Panc1 (cell line): Measurements from ENCODE around the gene CYSTM1. TPM values are rescaled to one million over a fixed set of nuclear protein-coding genes. Genes with fewer than 3 reads are reported as not detected.

Experiments
- ATAC-seq: fragments of 200-7000 bp; cut with Tn5 transposase; 2 replicates; pipeline ENCODE4 v1.9.1; 2020; ENCODE audit warnings: mild to moderate bottlenecking, moderate library complexity
- BruUV-seq: library from RNA; stranded (reverse); fragments of 400-500 nt; replicated peaks from 2 replicates; lab custom pipeline; 2021; lab: Mats Ljungman, UMichigan
- CTCF ChIA-PET: fragments of 300-600 bp; sonication (Branson Sonifier 250); formaldehyde crosslinking; loops from one replicate; lab custom pipeline; 2022; ENCODE audit warnings: antibody characterized with exemption; lab: Charles Lee
- POLR2A ChIA-PET: fragments of 300-600 bp; sonication (Branson Sonifier 250); formaldehyde crosslinking; loops from one replicate; lab custom pipeline; 2022; ENCODE audit warnings: antibody characterized with exemption; lab: Charles Lee
- DNase-seq: peaks from one replicate; pipeline ENCODE4 v3.0.0-alpha.2; 2010; ENCODE audit warnings: low read depth, low spot score
- H3K27ac ChIP-seq: 2 replicates; pipeline ENCODE4 v1.5.1; 2011; ENCODE audit warnings: mild to moderate bottlenecking, low read length, inconsistent platforms
- H3K27me3 ChIP-seq: fragments of 200-500 bp; sonication (Bioruptor generic); 2 replicates; pipeline ENCODE4 v1.6.0; 2014; ENCODE audit warnings: low read length, inconsistent platforms; ENCODE audit not compliant: control insufficient read depth, insufficient read depth
- H3K36me3 ChIP-seq: fragments of 200-500 bp; sonication (Bioruptor generic); 2 replicates; pipeline ENCODE4 v1.5.1; 2014; ENCODE audit warnings: inconsistent platforms, mild to moderate bottlenecking, low read length, moderate library complexity; ENCODE audit not compliant: control insufficient read depth, insufficient read depth
- H3K4me1 ChIP-seq: 2 replicates; pipeline ENCODE4 v1.5.1; 2011; ENCODE audit warnings: inconsistent platforms, mild to moderate bottlenecking, low read length, moderate library complexity; ENCODE audit not compliant: control insufficient read depth, insufficient read depth
- H3K4me3 ChIP-seq, 2 experiments: 2 replicates each; pipeline ENCODE4 v1.5.1; 2011 to 2012; ENCODE audit warnings: low read depth in 2 of 2, low read length in 2 of 2, mild to moderate bottlenecking in 2 of 2, inconsistent platforms in 1 of 2, moderate library complexity in 1 of 2
- H3K9me3 ChIP-seq: fragments of 200-500 bp; sonication (Bioruptor generic); 2 replicates; pipeline ENCODE4 v1.5.1; 2014; ENCODE audit warnings: low read depth, mild to moderate bottlenecking, inconsistent platforms, low read length, moderate library complexity; ENCODE audit not compliant: control insufficient read depth, insufficient read depth
- CTCF ChIP-seq: fragments of 450-650 bp; IDR thresholded peaks from 2 replicates; pipeline ENCODE4 v1.5.1; 2017; ENCODE audit warnings: mild to moderate bottlenecking
- POLR2AphosphoS5 ChIP-seq: IDR thresholded peaks from 2 replicates; pipeline ENCODE4 v1.6.1; 2012; ENCODE audit warnings: mild to moderate bottlenecking, low read depth, low read length, moderate library complexity
- REST ChIP-seq, 2 experiments: IDR thresholded peaks; 2 replicates each; pipeline ENCODE4 v1.6.1; 2011 to 2012; ENCODE audit warnings: low read depth in 2 of 2, control low read depth in 1 of 2, low read length in 1 of 2, mild to moderate bottlenecking in 1 of 2, moderate library complexity in 1 of 2; ENCODE audit not compliant: insufficient read depth in 1 of 2
- SIN3A ChIP-seq: IDR thresholded peaks from 2 replicates; pipeline ENCODE4 v1.6.1; 2012; ENCODE audit warnings: low read depth, mild to moderate bottlenecking, low read length, moderate library complexity, borderline replicate concordance; ENCODE audit not compliant: insufficient read depth
- TCF7L2 ChIP-seq: IDR thresholded peaks from 2 replicates; pipeline ENCODE4 v1.6.1; 2011; ENCODE audit warnings: mild to moderate bottlenecking, low read depth, low read length, inconsistent platforms
- in situ Hi-C: cut with HindIII; loops from 2 replicates; pipeline ENCODE4 v1.10.0; 2016; ENCODE audit warnings: low sequenced_read_pairs, low pct_unique_long_range_greater_than_20kb
- intact Hi-C: fragments of 100-400 bp; cut with micrococcal nuclease; formaldehyde crosslinking; loops from one replicate; pipeline ENCODE4 v1.10.0; 2022; ENCODE audit not compliant: unreplicated experiment
- total RNA-seq: library from RNA; stranded (reverse); gene quantifications from one replicate; pipeline ENCODE4 v1.2.1, GENCODE V29; 2021; ENCODE audit not compliant: unreplicated experiment

CYSTM1 gene
- total RNA-seq, 1 experiment from 2014 or later, result 126 TPM

- no peak for DNase-seq
- Histone ChIP-seq H3K4me1 (no peaks in the 10 kb centered on the region), H3K27me3 (no peaks in the 10 kb centered on the region), H3K36me3 (no peaks in the 10 kb centered on the region), H3K4me3 (no peak overlapping the region), H3K9me3 (no peaks in the 10 kb centered on the region), H3K27ac (no peak overlapping the region)
- in situ Hi-C loops, result no loop called here
- intact Hi-C loops, result no loop called here
- CTCF ChIA-PET, result no interaction called here
- no TSS peak for BruUV-seq
- TF ChIP-seq SIN3A, result no peak
- TF ChIP-seq TCF7L2, result no peak
- no peak for TF ChIP-seq POLR2AphosphoS5
- TF ChIP-seq CTCF, result no peak
- no peak for TF ChIP-seq REST (IDR thresholded peaks at IDR 0.05; ENCODE audit: insufficient read depth in 1 of 2, low read depth in 2 of 2, low read length in 1 of 2)
- POLR2A ChIA-PET, result interaction anchor here (0.5 to 0.6 kb wide), 2 partner anchors 27 to 29 kb away, joined by 11 read pairs; no protein-coding TSS in a partner anchor
- no peak for ATAC-seq
Measured at GRCh38 chr5:140162275-140162674, 12.7 kb upstream of the CYSTM1 start.

- ChIA-PET POLR2A (interaction anchor here (0.5 kb wide), 1 partner anchor 27 kb away, joined by 11 read pairs; no protein-coding TSS in a partner anchor), CTCF (no interaction called here)
- in situ Hi-C loops (no loop called here), intact Hi-C loops (no loop called here)
- Histone ChIP-seq H3K4me1 (no peaks in the 10 kb centered on the region), H3K36me3 (no peaks in the 10 kb centered on the region), H3K4me3 (no peak overlapping the region), H3K27ac (no peak overlapping the region), H3K9me3 (no peaks in the 10 kb centered on the region), H3K27me3 (no peaks in the 10 kb centered on the region)
- TF ChIP-seq REST (IDR thresholded peaks at IDR 0.05; ENCODE audit: insufficient read depth in 1 of 2, low read depth in 2 of 2, low read length in 1 of 2) (no peak), CTCF (no peak), TCF7L2 (no peak), SIN3A (no peak), POLR2AphosphoS5 (no peak)
- BruUV-seq, result no TSS peak
- ATAC-seq (no peak), DNase-seq (no peak)
Measured at GRCh38 chr5:140162781-140163180, 12.2 kb upstream of the CYSTM1 start.
